K562 (cell line): ENCODE data around the gene SNX25. TPM values are rescaled to one million over a fixed set of nuclear protein-coding genes. Genes with fewer than 3 reads are reported as not detected.

Source experiments
- ATAC-seq: fragments of 200-7000 bp; cut with Tn5 transposase; 3 replicates; pipeline ENCODE4 v1.9.1; 2020; ENCODE audit warnings: moderate library complexity
- BruUV-seq: library from RNA; stranded (reverse); fragments of 400-500 nt; replicated peaks from 2 replicates; lab custom pipeline; 2021; lab: Mats Ljungman, UMichigan
- CTCF ChIA-PET: fragments of 300-600 bp; formaldehyde crosslinking; extraction: SDS; loops from one replicate; lab custom pipeline; 2021; ENCODE audit warnings: low intra/inter-chr PET ratio; lab: Yijun Ruan, JAX
- POLR2A ChIA-PET: fragments of 300-600, 350-650 bp; sonication (Branson Sonifier 250); formaldehyde crosslinking; extraction: SDS; loops from one replicate; lab custom pipeline; 2021; ENCODE audit warnings: antibody characterized with exemption, inconsistent platforms; lab: Yijun Ruan, JAX
- DNase-seq, 4 experiments: peaks; one replicate each; pipeline versions ENCODE4 v3.0.0 to v3.0.0-alpha.2; 2011 to 2018; ENCODE audit warnings: low spot score in 3 of 4, mixed read lengths in 3 of 4; ENCODE audit errors: extremely low read depth in 1 of 4
- FAIRE-seq: peaks from 2 replicates; lab custom pipeline; 2011; peaks lifted over from hg19 to GRCh38; lab: Jason Lieb, UNC
- H2AFZ ChIP-seq: 2 replicates; pipeline ENCODE4 v1.6.0; 2011; ENCODE audit warnings: low read depth, low read length, control low read depth, inconsistent platforms
- H3K27ac ChIP-seq: fragments of 200-600 bp; 3 replicates; pipeline ENCODE4 v1.8.0; 2011; ENCODE audit warnings: low read depth, mild to moderate bottlenecking, control low read depth, inconsistent platforms, low read length, moderate library complexity, mixed read lengths; ENCODE audit errors: extremely low read depth
- H3K27me3 ChIP-seq, 2 experiments: fragments of 300-600 bp in 1 of 2; 2 replicates in 1 of 2; 3 replicates in 1 of 2; pipeline versions ENCODE4 v1.6.0 to v1.8.0; 2011; ENCODE audit warnings: inconsistent platforms in 2 of 2, low read length in 2 of 2, mild to moderate bottlenecking in 1 of 2, mixed read lengths in 1 of 2, moderate library complexity in 1 of 2; ENCODE audit not compliant: control insufficient read depth in 2 of 2, insufficient read depth in 2 of 2
- H3K36me3 ChIP-seq: fragments of 300-600 bp; 3 replicates; pipeline ENCODE4 v1.8.0; 2011; ENCODE audit warnings: mild to moderate bottlenecking, low read length, inconsistent platforms; ENCODE audit not compliant: control insufficient read depth, insufficient read depth
- H3K4me1 ChIP-seq, 2 experiments: fragments of 200-600 bp in 1 of 2; replicated peaks in 1 of 2; 2 replicates in 1 of 2; 3 replicates in 1 of 2; pipeline versions ENCODE4 v1.5.1 to v1.8.0; 2011; ENCODE audit warnings: inconsistent platforms in 2 of 2, low read length in 2 of 2, mild to moderate bottlenecking in 1 of 2, mixed read lengths in 1 of 2, moderate library complexity in 1 of 2; ENCODE audit not compliant: control insufficient read depth in 2 of 2, insufficient read depth in 2 of 2
- H3K4me2 ChIP-seq: 2 replicates; pipeline ENCODE4 v1.6.1; 2011; ENCODE audit warnings: low read length, control low read depth, inconsistent platforms, mixed read lengths; ENCODE audit not compliant: insufficient read depth
- H3K4me3 ChIP-seq: fragments of 200-600 bp; sonication (generic), shearing (Covaris generic); 2 replicates; pipeline ENCODE4 v1.5.1; 2016; ENCODE audit warnings: control low read depth, inconsistent platforms
- H3K79me2 ChIP-seq: fragments of 200-600 bp; 3 replicates; pipeline ENCODE4 v1.8.0; 2011; ENCODE audit warnings: low read length, inconsistent platforms; ENCODE audit not compliant: control insufficient read depth, insufficient read depth
- H3K9ac ChIP-seq, 2 experiments: 2 replicates each; pipeline versions ENCODE4 v1.6.0 to v1.6.1; 2011; ENCODE audit warnings: low read depth in 2 of 2, low read length in 2 of 2, control low read depth in 1 of 2, inconsistent platforms in 1 of 2, mild to moderate bottlenecking in 1 of 2, mixed read lengths in 1 of 2; ENCODE audit not compliant: insufficient read depth in 1 of 2
- H3K9me1 ChIP-seq: one replicate; pipeline ENCODE4 v1.6.0; 2011; ENCODE audit warnings: inconsistent platforms, mild to moderate bottlenecking, low read length, moderate library complexity; ENCODE audit not compliant: control insufficient read depth, insufficient read depth
- H3K9me3 ChIP-seq: replicated peaks from 2 replicates; pipeline ENCODE4 v1.5.1; 2011; ENCODE audit warnings: low read depth, low read length, inconsistent platforms; ENCODE audit not compliant: control insufficient read depth, insufficient read depth
- H4K20me1 ChIP-seq: replicated peaks from 2 replicates; pipeline ENCODE4 v1.6.1; 2011; ENCODE audit warnings: low read length, inconsistent platforms, mixed read lengths; ENCODE audit not compliant: control insufficient read depth, insufficient read depth
- CBX1 ChIP-seq: sonication (generic); IDR thresholded peaks from 2 replicates; pipeline ENCODE4 v1.6.1; 2016; ENCODE audit warnings: antibody characterized with exemption, low read depth, mild to moderate bottlenecking
- CHCHD3 ChIP-seq: fragments of 250-450 bp; sonication (Bioruptor Pico); IDR thresholded peaks from 2 replicates; pipeline ENCODE4 v2.1.2; 2022; ENCODE audit warnings: mild to moderate bottlenecking
- CHD2 ChIP-seq: IDR thresholded peaks from 2 replicates; pipeline ENCODE4 v1.6.1; 2011; ENCODE audit warnings: low read depth, low read length
- HDAC8 ChIP-seq: fragments of 450-650 bp; IDR thresholded peaks from 2 replicates; pipeline ENCODE4 v1.6.1; 2016; ENCODE audit warnings: mild to moderate bottlenecking, missing genetic modification characterization, moderate library complexity, missing compliant biosample characterization
- MTA1 ChIP-seq: fragments of 450-650 bp; IDR thresholded peaks from 2 replicates; pipeline ENCODE4 v1.6.1; 2017; ENCODE audit warnings: borderline replicate concordance
- NFXL1 ChIP-seq: fragments of 450-650 bp; formaldehyde crosslinking; IDR thresholded peaks from 2 replicates; pipeline ENCODE4 v1.4.0; 2021; ENCODE audit warnings: mild to moderate bottlenecking
- PRMT5 ChIP-seq: sonication (generic); formaldehyde crosslinking; IDR thresholded peaks from 2 replicates; pipeline ENCODE4 v1.5.0; 2020; ENCODE audit warnings: missing genetic modification reagents
- PRPF4 ChIP-seq: fragments of 200-400 bp; formaldehyde crosslinking; IDR thresholded peaks from one replicate; pipeline ENCODE4 v1.6.1; 2017; ENCODE audit warnings: low read length, low read depth, mild to moderate bottlenecking; ENCODE audit not compliant: insufficient read depth, poor library complexity, severe bottlenecking
- RBM25 ChIP-seq: fragments of 200-400 bp; formaldehyde crosslinking; IDR thresholded peaks from 2 replicates; pipeline ENCODE4 v1.6.1; 2018; ENCODE audit warnings: low read length, low read depth, moderate library complexity; ENCODE audit not compliant: severe bottlenecking
- SRSF9 ChIP-seq: fragments of 200-400 bp; formaldehyde crosslinking; IDR thresholded peaks from 2 replicates; pipeline ENCODE4 v1.6.1; 2017; ENCODE audit warnings: low read depth, low read length, borderline replicate concordance
- TAF1 ChIP-seq: IDR thresholded peaks from 2 replicates; pipeline ENCODE4 v1.6.1; 2011; ENCODE audit warnings: mild to moderate bottlenecking, low read length, moderate library complexity; ENCODE audit not compliant: insufficient read depth, control insufficient read depth, severe bottlenecking; ENCODE audit errors: extremely low read depth
- TAF15 ChIP-seq: fragments of 200-400 bp; formaldehyde crosslinking; IDR thresholded peaks from 2 replicates; pipeline ENCODE4 v1.6.1; 2017; ENCODE audit warnings: mild to moderate bottlenecking, low read depth, low read length, moderate library complexity
- ZNF121 ChIP-seq: sonication (generic); formaldehyde crosslinking; conservative IDR thresholded peaks from 2 replicates; pipeline ENCODE4 v1.8.0; 2022; ENCODE audit warnings: missing genetic modification reagents
- ZNF197 ChIP-seq: fragments of 200-800 bp; sonication (Bioruptor generic); IDR thresholded peaks from 2 replicates; pipeline ENCODE4 v1.6.1; 2016; ENCODE audit warnings: low read depth, missing genetic modification characterization, missing compliant biosample characterization
- ZNF408 ChIP-seq: fragments of 250-450 bp; sonication (Bioruptor Pico); IDR thresholded peaks from 2 replicates; pipeline ENCODE4 v1.4.0; 2020; ENCODE audit warnings: low read depth, mild to moderate bottlenecking, moderate library complexity
- ZNF76 ChIP-seq: fragments of 250-450 bp; sonication (Bioruptor Pico); IDR thresholded peaks from 2 replicates; pipeline ENCODE4 v1.4.0; 2020; ENCODE audit warnings: mild to moderate bottlenecking, moderate library complexity, borderline replicate concordance
- ZNF79 ChIP-seq: fragments of 250-450 bp; sonication (Bioruptor Pico); IDR thresholded peaks from 2 replicates; pipeline ENCODE4 v1.4.0; 2020; ENCODE audit warnings: low read depth, mild to moderate bottlenecking, moderate library complexity
- WGBS: fragments of 100-300 bp; shearing (Covaris generic); methylation state at CpG from one replicate; pipeline ENCODE4 v1.1.6; 2016; ENCODE audit warnings: low coverage, mixed read lengths; ENCODE audit not compliant: insufficient coverage; ENCODE audit errors: missing lambda C conversion rate; 5-methylcytosine and 5-hydroxymethylcytosine counted together
- in situ Hi-C: fragments of 300-500 bp; cut with MboI; formaldehyde crosslinking; loops from 4 replicates; pipeline ENCODE4 v1.15.0; 2018; ENCODE audit warnings: inconsistent platforms, mixed read lengths
- intact Hi-C: fragments of 100-400 bp; cut with micrococcal nuclease; formaldehyde crosslinking; loops from 2 replicates; pipeline ENCODE4 v1.14.2; 2022
- polyA plus RNA-seq, 8 experiments: library from polyadenylated mRNA; depleted of rRNA in 4 of 8; stranded (reverse) in 5 of 8; unstranded in 3 of 8; fragments of >200 nt; fragmentation: Nextera tagmentation in 2 of 8; fragmentation: Illumina TruSeq in 1 of 8; extraction: Ambion mirVana in 2 of 8; extraction: Trizol in 1 of 8; gene quantifications; 2 replicates each; pipeline versions ENCODE4 v1.2.1 to v1.2.3, GENCODE V29; 2011 to 2014; ENCODE audit warnings: inconsistent platforms in 1 of 8, missing spikeins in 1 of 8
- total RNA-seq, 7 experiments: library from RNA; depleted of rRNA in 6 of 7; stranded (reverse); fragments of >200 nt in 6 of 7; fragmentation: Illumina TruSeq in 2 of 7; extraction: Trizol in 2 of 7; gene quantifications; 2 replicates each; pipeline versions ENCODE4 v1.2.1 to v1.2.3, GENCODE V29; 2011 to 2021; ENCODE audit warnings: low replicate concordance in 1 of 7
- TF ChIP-seq, protein P1 (sequence below): sonication (generic); formaldehyde crosslinking; IDR thresholded peaks from 2 replicates; pipeline ENCODE4 v1.8.0; 2023; ENCODE audit warnings: missing genetic modification reagents, mild to moderate bottlenecking, borderline replicate concordance

Gene SNX25
- total and polyA plus RNA-seq, 9 of the 15 experiments (the other 6 are each of a cell fraction or from before 2014, with no cell fraction given) = 2.5 to 23.4 (median 13.3) TPM

- ChIA-PET POLR2A (interaction anchor here (1.1 kb wide), 1 partner anchor 17 kb away, joined by 3 read pairs; no protein-coding TSS in a partner anchor), CTCF (no interaction called here)
- H3K4me3 ChIP-seq = no peak overlapping the region
- whole genome bisulfite sequencing = 88% methylated on average over 6 of the region's 6 CpGs
- H3K9ac ChIP-seq = no peak overlapping the region
- H4K20me1 ChIP-seq = 0 out of 2 replicates have a peak, but pooled peaks cover 3% of the 10 kb centered on the region
- no peak overlapping the region for H2AFZ ChIP-seq
- TF ChIP-seq NFXL1 (no peak), ZNF79 (CRISPR knock-in tag) (no peak), SRSF9 (no peak), TAF15 (no peak), PRPF4 (no peak), HDAC8 (tag) (no peak), PRMT5 (CRISPR knock-in tag) (no peak), CHD2 (no peak), ZNF121 (CRISPR knock-in tag) (no peak), MTA1 (no peak), CBX1 (no peak), RBM25 (no peak), ZNF76 (CRISPR knock-in tag) (no peak), ZNF408 (CRISPR knock-in tag) (no peak), CHCHD3 (CRISPR knock-in tag) (no peak), TAF1 (no peak), ZNF197 (no peak)
- TF ChIP-seq, protein P1, sequence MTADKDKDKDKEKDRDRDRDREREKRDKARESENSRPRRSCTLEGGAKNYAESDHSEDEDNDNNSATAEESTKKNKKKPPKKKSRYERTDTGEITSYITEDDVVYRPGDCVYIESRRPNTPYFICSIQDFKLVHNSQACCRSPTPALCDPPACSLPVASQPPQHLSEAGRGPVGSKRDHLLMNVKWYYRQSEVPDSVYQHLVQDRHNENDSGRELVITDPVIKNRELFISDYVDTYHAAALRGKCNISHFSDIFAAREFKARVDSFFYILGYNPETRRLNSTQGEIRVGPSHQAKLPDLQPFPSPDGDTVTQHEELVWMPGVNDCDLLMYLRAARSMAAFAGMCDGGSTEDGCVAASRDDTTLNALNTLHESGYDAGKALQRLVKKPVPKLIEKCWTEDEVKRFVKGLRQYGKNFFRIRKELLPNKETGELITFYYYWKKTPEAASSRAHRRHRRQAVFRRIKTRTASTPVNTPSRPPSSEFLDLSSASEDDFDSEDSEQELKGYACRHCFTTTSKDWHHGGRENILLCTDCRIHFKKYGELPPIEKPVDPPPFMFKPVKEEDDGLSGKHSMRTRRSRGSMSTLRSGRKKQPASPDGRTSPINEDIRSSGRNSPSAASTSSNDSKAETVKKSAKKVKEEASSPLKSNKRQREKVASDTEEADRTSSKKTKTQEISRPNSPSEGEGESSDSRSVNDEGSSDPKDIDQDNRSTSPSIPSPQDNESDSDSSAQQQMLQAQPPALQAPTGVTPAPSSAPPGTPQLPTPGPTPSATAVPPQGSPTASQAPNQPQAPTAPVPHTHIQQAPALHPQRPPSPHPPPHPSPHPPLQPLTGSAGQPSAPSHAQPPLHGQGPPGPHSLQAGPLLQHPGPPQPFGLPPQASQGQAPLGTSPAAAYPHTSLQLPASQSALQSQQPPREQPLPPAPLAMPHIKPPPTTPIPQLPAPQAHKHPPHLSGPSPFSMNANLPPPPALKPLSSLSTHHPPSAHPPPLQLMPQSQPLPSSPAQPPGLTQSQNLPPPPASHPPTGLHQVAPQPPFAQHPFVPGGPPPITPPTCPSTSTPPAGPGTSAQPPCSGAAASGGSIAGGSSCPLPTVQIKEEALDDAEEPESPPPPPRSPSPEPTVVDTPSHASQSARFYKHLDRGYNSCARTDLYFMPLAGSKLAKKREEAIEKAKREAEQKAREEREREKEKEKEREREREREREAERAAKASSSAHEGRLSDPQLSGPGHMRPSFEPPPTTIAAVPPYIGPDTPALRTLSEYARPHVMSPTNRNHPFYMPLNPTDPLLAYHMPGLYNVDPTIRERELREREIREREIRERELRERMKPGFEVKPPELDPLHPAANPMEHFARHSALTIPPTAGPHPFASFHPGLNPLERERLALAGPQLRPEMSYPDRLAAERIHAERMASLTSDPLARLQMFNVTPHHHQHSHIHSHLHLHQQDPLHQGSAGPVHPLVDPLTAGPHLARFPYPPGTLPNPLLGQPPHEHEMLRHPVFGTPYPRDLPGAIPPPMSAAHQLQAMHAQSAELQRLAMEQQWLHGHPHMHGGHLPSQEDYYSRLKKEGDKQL (CRISPR knock-in tag) = no peak
- ATAC-seq (no peak), FAIRE-seq (no peak), DNase-seq (no peak)
- no TSS peak for BruUV-seq
- peaks cover 3% of the 10 kb centered on the region; the same call in 2 of the 3 replicates for H3K79me2 ChIP-seq
- no peak overlapping the region for H3K4me2 ChIP-seq
- no peaks in the 10 kb centered on the region for H3K9me3 ChIP-seq
- no peaks in the 10 kb centered on the region for H3K27me3 ChIP-seq
- intact Hi-C loops = no loop called here
- H3K4me1 ChIP-seq = peaks cover 0 to 4% of the 10 kb centered on the region in 2 experiments; a peak in 2 of 5 replicates
- in situ Hi-C loops = no loop called here
- no peaks in the 10 kb centered on the region for H3K36me3 ChIP-seq
- no peaks in the 10 kb centered on the region for H3K9me1 ChIP-seq
- no peak overlapping the region for H3K27ac ChIP-seq
These were observed 16.5 kb downstream of the SNX25 start for GRCh38 chr4:185225940-185226339.
